Stromal cell of bone marrow (primary cell): ENCODE data around the gene RASIP1.
A peak's percentile ranks its signal among the peaks of the same experiment; 100 is the strongest.
"Not testable (repeated sequence)": the region's sequence is repeated elsewhere in the genome, so short reads cannot be mapped to it uniquely, and the experiment has no call there.

ENCODE experiments used
- DNase-seq: peaks from one replicate; pipeline ENCODE4 v3.0.0-alpha.2; 2012; ENCODE audit warnings: low read depth

The RASIP1 gene

GRCh38 chr19:48731452-48731851 is 9.0 kb downstream of the RASIP1 start:
- DNase-seq: no peak

- no peak for DNase-seq
Observed at GRCh38 chr19:48728911-48729664, 11.3 kb downstream of the RASIP1 start.

GRCh38 chr19:48726556-48726955 is 13.9 kb downstream of the RASIP1 start:
- DNase-seq: no peak

- peak; percentile 86 for DNase-seq
Observed at GRCh38 chr19:48724796-48725753, 15.3 kb downstream of the RASIP1 start.

- no peak for DNase-seq
Observed at GRCh38 chr19:48722196-48722708, 18.2 kb downstream of the RASIP1 start.

GRCh38 chr19:48720613-48721296 is 19.7 kb downstream of the RASIP1 start:
- DNase-seq: peak; percentile 100

GRCh38 chr19:48720251-48720612 is 20.2 kb downstream of the RASIP1 start:
- DNase-seq: no peak

GRCh38 chr19:48719263-48720171 is 20.9 kb downstream of the RASIP1 start, which contains the start of gene MAMSTR:
TSS of gene MAMSTR (minus strand) at chr19:48719725. CDS start at chr19:48719031, 694 bp downstream.
- no peak for DNase-seq

- no peak for DNase-seq
Observed at GRCh38 chr19:48718711-48719231, 21.6 kb downstream of the RASIP1 start.

GRCh38 chr19:48718106-48718505 is 22.3 kb downstream of the RASIP1 start:
- not testable (repeated sequence) for DNase-seq

- DNase-seq: peak; percentile 32
Observed at GRCh38 chr19:48716562-48717291, 23.7 kb downstream of the RASIP1 start.

- DNase-seq: no peak
Observed at GRCh38 chr19:48715681-48716171, 24.7 kb downstream of the RASIP1 start.

GRCh38 chr19:48714759-48715675 is 25.4 kb downstream of the RASIP1 start:
- DNase-seq: no peak

- peak; percentile 99 for DNase-seq
Observed at GRCh38 chr19:48713864-48714755, 26.3 kb downstream of the RASIP1 start.

- no peak for DNase-seq
Observed at GRCh38 chr19:48713041-48713863, 27.2 kb downstream of the RASIP1 start.

GRCh38 chr19:48711106-48711662 is 29.2 kb downstream of the RASIP1 start:
- DNase-seq: no peak
